ENCODE measurements around the gene ZSCAN29.

ZSCAN29 gene

DNA sequence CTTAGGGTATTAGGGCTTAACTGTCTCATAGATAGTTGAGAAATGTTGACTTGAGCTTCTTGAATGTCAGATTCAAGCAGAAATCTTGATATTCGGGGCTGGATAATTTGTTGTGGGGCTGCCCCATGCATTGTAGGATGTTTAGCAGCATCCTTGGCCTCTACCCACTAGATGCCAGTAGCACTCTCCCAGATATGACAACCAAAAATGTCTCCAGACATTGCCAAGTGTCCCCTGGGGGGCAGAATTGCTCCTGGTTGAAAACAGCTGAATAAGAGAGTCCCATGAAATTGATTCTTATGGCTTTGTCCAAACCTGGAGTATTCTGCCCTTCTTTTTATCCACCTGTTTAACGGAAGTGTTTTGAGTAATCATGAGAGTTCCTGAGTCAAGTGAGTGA lies 24.5 kb downstream of the ZSCAN29 start:
- DNase-seq: no peak

- DNase-seq: no peak
Measured at GRCh38 chr15:43330780-43331087, 40.1 kb downstream of the ZSCAN29 start.

- DNase-seq: peak; percentile 92
Measured at GRCh38 chr15:43329960-43330779, 40.7 kb downstream of the ZSCAN29 start, which contains the start of gene LCMT2. Gene LCMT2, minus strand, starts transcription at chr15:43330573. Its CDS starts 84 bp downstream, at chr15:43330489.

GRCh38 chr15:43329217-43329959 lies 41.5 kb downstream of the ZSCAN29 start:
- peak; percentile 1 for DNase-seq

GRCh38 chr15:43325039-43325684 lies 45.7 kb downstream of the ZSCAN29 start:
- DNase-seq: no peak

GRCh38 chr15:43318990-43319771 lies 51.7 kb downstream of the ZSCAN29 start:
- no peak for DNase-seq

GRCh38 chr15:43317566-43318184 lies 53.2 kb downstream of the ZSCAN29 start:
- DNase-seq: no peak

DNA sequence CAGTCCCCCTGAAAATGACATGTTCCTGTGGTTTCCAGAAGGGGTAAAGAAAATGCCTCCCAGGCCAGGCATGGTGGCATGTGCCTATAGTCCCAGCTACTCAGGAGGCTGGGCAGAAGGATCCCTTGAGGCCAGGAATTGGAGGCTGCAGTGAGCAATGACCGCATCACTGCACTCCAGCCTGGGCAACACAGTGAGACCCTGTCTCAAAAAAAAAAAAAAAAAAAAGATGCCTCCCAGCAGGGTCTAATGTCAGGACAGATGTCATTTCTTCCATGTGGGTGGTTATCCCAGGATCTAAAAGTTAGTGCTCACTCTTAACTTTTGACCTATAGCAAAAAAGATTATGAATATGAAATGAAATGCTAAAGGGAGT lies 53.9 kb downstream of the ZSCAN29 start:
- DNase-seq: no peak

DNA sequence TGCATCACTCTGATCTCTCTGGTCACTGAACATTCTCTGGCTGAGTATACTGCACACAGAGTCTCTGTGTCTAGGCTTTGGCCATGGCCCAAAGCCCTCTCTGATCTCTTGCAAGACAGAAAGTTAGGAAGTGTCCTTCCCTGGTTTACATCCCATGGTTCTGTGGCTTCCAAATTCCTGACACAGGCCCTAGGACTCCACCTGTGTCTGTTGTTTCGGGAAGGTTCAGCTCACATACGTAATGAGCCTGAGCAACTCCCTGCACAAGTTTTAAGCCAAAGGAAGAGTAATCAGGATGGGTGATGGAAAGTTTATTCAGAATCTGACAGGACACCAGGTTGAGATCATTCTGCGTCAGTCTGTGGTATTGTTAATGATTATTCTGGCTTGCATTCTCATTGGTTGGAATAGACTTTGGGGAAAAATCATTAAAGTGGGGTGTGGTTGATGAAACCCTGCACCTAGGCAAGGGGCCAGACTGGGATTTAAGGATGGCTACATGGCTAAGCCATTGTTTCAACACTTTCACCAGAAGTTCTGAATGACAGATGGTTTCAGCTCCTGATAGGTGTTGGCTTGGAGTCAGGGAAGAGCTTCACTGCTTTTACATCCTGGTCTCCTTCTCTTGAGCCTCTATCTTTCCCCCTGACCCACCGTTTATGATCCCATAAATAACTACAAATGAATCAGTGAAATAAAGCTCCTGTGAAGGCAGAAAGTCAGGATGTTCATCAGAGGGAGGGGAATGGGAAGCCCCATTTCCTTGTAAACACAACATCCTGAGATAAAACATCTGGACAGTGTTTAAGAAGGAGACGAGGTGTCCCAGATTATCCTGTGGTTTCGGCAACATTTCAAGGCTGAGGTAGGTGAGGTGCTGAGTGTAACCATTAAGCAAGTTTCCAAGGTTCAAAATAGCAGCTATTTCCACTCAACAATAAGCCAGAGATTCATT lies 54.5 kb downstream of the ZSCAN29 start:
- no peak for DNase-seq

- no peak for DNase-seq
Measured at GRCh38 chr15:43314171-43314570, 56.7 kb downstream of the ZSCAN29 start.

DNA sequence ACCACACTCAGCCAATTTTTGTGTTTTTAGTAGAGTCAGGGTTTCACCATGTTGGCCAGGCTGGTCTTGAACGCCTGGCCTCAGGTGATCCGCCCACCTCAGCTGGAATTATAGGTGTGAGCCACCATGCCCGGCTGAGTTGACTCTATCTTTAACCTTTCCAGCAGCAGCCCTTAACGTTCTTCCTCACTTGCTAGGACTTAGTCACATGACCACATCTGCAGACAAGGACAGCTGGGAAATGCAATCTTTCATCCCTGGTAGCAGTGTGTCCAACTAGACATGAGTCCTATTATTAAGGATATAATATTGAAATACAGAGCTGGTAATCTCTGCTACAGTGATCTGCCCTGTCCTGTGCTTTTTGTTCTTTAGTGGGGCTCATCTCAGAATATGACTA lies 58.5 kb downstream of the ZSCAN29 start:
- no peak for DNase-seq
